Ammon's horn (tissue), 1 donor: Measurements from ENCODE around the gene INPP4A.

Experiments
- DNase-seq: peaks from one replicate; pipeline ENCODE4 v3.0.0-alpha.2; 2016; ENCODE audit warnings: low spot score

The INPP4A gene

DNA sequence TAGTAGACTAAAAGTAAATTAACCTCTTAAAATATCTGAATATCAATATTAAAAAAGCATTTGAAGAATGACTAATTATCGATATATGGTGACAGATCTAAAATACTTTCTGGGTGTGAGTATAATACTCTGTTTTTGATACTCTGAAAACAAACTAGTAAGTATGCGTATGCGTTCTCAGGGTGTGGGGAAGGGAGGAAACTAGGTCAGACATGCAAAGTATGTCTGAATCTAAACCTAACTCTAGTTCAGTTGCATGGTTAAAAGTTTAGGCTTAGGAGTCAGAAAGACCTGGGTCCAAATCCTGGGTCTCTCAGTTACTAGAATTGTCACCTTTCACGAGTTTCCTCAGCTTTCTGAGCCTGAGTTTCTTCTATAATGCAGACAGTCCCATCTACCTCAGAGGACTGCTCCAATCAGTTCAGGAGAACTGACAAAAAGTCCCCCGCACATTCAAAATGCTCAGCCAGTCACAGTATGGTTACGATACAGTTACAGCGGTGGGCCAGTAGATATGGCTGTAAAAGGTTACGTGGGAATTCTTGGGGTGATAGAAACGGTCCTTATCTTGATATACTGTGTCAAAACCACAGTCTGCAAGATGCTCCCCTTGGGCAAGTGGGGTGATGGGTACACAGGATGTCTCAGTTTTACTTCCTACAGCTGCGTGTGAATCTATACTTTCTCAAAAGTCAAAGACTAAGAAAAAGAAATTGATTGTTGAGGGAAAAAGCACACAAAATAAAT is 192.9 kb downstream of the INPP4A start:
- DNase-seq = no peak

DNA sequence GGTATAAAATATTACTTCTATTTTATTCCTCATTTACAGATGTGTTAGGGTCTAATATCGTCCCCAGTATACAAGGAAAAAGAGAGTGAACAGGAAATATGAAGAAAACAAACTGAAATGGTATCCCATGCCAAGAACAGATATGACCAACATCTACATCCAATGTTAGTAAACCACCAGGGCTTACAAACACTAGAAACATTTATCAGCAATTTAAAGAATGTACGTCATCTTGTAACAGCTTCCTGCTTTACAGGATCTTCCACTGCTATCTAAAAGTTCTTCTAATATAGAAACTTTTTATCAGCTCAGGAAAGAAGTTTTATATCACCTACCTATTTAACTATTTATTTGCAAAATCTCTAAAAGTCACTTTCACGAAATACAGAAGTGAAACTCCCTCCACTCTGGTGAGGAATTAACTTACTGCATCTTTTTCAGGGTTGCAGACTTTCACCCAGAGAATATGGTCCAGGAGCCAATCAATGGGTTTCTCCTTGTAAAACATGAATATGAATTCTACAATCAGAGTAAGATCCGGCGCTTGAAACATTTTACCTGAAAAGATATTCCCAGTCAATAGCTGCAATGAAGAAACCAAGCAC is 198.9 kb downstream of the INPP4A start:
- DNase-seq = no peak
